Measurements from ENCODE around the gene RGL4.
"Not testable (repeated sequence)": the region's sequence is repeated elsewhere in the genome, so short reads cannot be mapped to it uniquely, and the experiment has no call there.

Gene RGL4

GRCh38 chr22:23690713-23691112 lies at the start of gene RGL4:
Gene RGL4 (plus strand): TSS chr22:23691013. CDS start chr22:23692031, 1,018 bp downstream.
- DNase-seq (ENCODE audit: low read depth in 1 of 2, low spot score in 1 of 2): no peak

GRCh38 chr22:23646526-23646925 lies 44.3 kb upstream of the RGL4 start:
- DNase-seq (ENCODE audit: low read depth in 1 of 2, low spot score in 1 of 2): not testable (repeated sequence)

- DNase-seq (ENCODE audit: low read depth in 1 of 2, low spot score in 1 of 2): no peak
Measured at GRCh38 chr22:23649071-23649501, 41.7 kb upstream of the RGL4 start.

GRCh38 chr22:23651676-23652075 lies 39.1 kb upstream of the RGL4 start:
- DNase-seq (ENCODE audit: low read depth in 1 of 2, low spot score in 1 of 2): no peak

GRCh38 chr22:23652286-23652685 lies 38.5 kb upstream of the RGL4 start:
- no peak for DNase-seq (ENCODE audit: low read depth in 1 of 2, low spot score in 1 of 2)

GRCh38 chr22:23652711-23653110 lies 38.1 kb upstream of the RGL4 start:
- no peak for DNase-seq (ENCODE audit: low read depth in 1 of 2, low spot score in 1 of 2)

GRCh38 chr22:23655891-23656475 lies 34.8 kb upstream of the RGL4 start:
- DNase-seq (ENCODE audit: low read depth in 1 of 2, low spot score in 1 of 2): no peak

GRCh38 chr22:23657727-23658126 lies 33.1 kb upstream of the RGL4 start:
- DNase-seq (ENCODE audit: low read depth in 1 of 2, low spot score in 1 of 2): no peak

GRCh38 chr22:23660381-23660780 lies 30.4 kb upstream of the RGL4 start:
- DNase-seq (ENCODE audit: low read depth in 1 of 2, low spot score in 1 of 2): not testable (repeated sequence)

GRCh38 chr22:23670378-23671295 lies 20.2 kb upstream of the RGL4 start:
- no peak for DNase-seq (ENCODE audit: low read depth in 1 of 2, low spot score in 1 of 2)

GRCh38 chr22:23671387-23671786 lies 19.4 kb upstream of the RGL4 start:
- not testable (repeated sequence) for DNase-seq (ENCODE audit: low read depth in 1 of 2, low spot score in 1 of 2)

- DNase-seq (ENCODE audit: low read depth in 1 of 2, low spot score in 1 of 2): not testable (repeated sequence)
Measured at GRCh38 chr22:23672307-23673049, 18.3 kb upstream of the RGL4 start.

GRCh38 chr22:23673050-23673620 lies 17.7 kb upstream of the RGL4 start:
- no peak for DNase-seq (ENCODE audit: low read depth in 1 of 2, low spot score in 1 of 2)

GRCh38 chr22:23673826-23674690 lies 16.8 kb upstream of the RGL4 start:
- no peak for DNase-seq (ENCODE audit: low read depth in 1 of 2, low spot score in 1 of 2)

GRCh38 chr22:23674886-23675501 lies 15.8 kb upstream of the RGL4 start:
- not testable (repeated sequence) for DNase-seq (ENCODE audit: low read depth in 1 of 2, low spot score in 1 of 2)

- DNase-seq (ENCODE audit: low read depth in 1 of 2, low spot score in 1 of 2): no peak
Measured at GRCh38 chr22:23675502-23676415, 15.1 kb upstream of the RGL4 start.

GRCh38 chr22:23676841-23677700 lies 13.7 kb upstream of the RGL4 start:
- DNase-seq (ENCODE audit: low read depth in 1 of 2, low spot score in 1 of 2): not testable (repeated sequence)

- no peak for DNase-seq (ENCODE audit: low read depth in 1 of 2, low spot score in 1 of 2)
Measured at GRCh38 chr22:23677701-23677995, 13.2 kb upstream of the RGL4 start.

All from activated T-helper 1 cell treated with anti-CD3 and anti-CD28 coated beads, Interleukin-2, amount 50 U/mL, for 16 hours (primary cell).